Nephron (organoid): ENCODE results near the gene TDRKH.
"Not testable (repeated sequence)": the region's sequence is repeated elsewhere in the genome, so short reads cannot be mapped to it uniquely, and the experiment has no call there.

ENCODE experiments used
- H3K27ac Mint-ChIP-seq, 3 experiments: 2 replicates each; pipeline ENCODE4 v1.8.0; 2020; ENCODE audit warnings: mixed read lengths in 3 of 3, mild to moderate bottlenecking in 2 of 3, moderate library complexity in 1 of 3
- H3K27me3 Mint-ChIP-seq: 2 replicates; pipeline ENCODE4 v1.8.0; 2021; ENCODE audit warnings: low read depth, mild to moderate bottlenecking, moderate library complexity, mixed read lengths
- H3K36me3 Mint-ChIP-seq: 2 replicates; pipeline ENCODE4 v1.8.0; 2020; ENCODE audit warnings: low read depth, mixed read lengths
- H3K4me1 Mint-ChIP-seq: 2 replicates; pipeline ENCODE4 v1.8.0; 2020; ENCODE audit warnings: mixed read lengths
- H3K4me3 Mint-ChIP-seq, 3 experiments: 2 replicates each; pipeline ENCODE4 v1.8.0; 2020; ENCODE audit warnings: mild to moderate bottlenecking in 3 of 3, mixed read lengths in 3 of 3, moderate library complexity in 2 of 3
- H3K9me3 Mint-ChIP-seq: 2 replicates; pipeline ENCODE4 v1.8.0; 2020; ENCODE audit warnings: mixed read lengths
- CTCF ChIP-seq, 3 experiments: fragments of 200-600 bp; sonication (generic); IDR thresholded peaks; one replicate each; pipeline ENCODE4 v1.5.0; 2021; ENCODE audit warnings: antibody characterized with exemption in 3 of 3; ENCODE audit not compliant: unreplicated experiment in 3 of 3

The TDRKH gene

GRCh38 chr1:151782741-151783140, 7.6 kb downstream of the TDRKH start:
- no peak for TF ChIP-seq CTCF (IDR thresholded peaks at IDR 0.05; ENCODE audit: unreplicated experiment in 3 of 3)
- Mint-ChIP-seq H3K4me1 (no peaks in the 10 kb centered on the region), H3K27ac (no peak overlapping the region), H3K9me3 (no peaks in the 10 kb centered on the region), H3K4me3 (no peak overlapping the region), H3K36me3 (peaks cover 16% of the 10 kb centered on the region), H3K27me3 (no peaks in the 10 kb centered on the region)

GRCh38 chr1:151782026-151782425, 8.3 kb downstream of the TDRKH start:
- not testable (repeated sequence) for H3K9me3 Mint-ChIP-seq, H3K27me3 Mint-ChIP-seq, H3K4me3 Mint-ChIP-seq, H3K4me1 Mint-ChIP-seq, H3K27ac Mint-ChIP-seq
- H3K36me3 Mint-ChIP-seq: peaks cover 16% of the 10 kb centered on the region

GRCh38 chr1:151780736-151781135, 9.6 kb downstream of the TDRKH start:
- not testable (repeated sequence) for H3K9me3 Mint-ChIP-seq, H3K27me3 Mint-ChIP-seq, H3K4me3 Mint-ChIP-seq, H3K27ac Mint-ChIP-seq, H3K4me1 Mint-ChIP-seq
- H3K36me3 Mint-ChIP-seq: peaks cover 16% of the 10 kb centered on the region

GRCh38 chr1:151779852-151780251, 10.4 kb downstream of the TDRKH start:
- Mint-ChIP-seq H3K4me1 (no peaks in the 10 kb centered on the region), H3K9me3 (no peaks in the 10 kb centered on the region), H3K36me3 (peaks cover 16% of the 10 kb centered on the region), H3K27me3 (no peaks in the 10 kb centered on the region), H3K27ac (no peak overlapping the region), H3K4me3 (no peak overlapping the region)
- no peak for TF ChIP-seq CTCF (IDR thresholded peaks at IDR 0.05; ENCODE audit: unreplicated experiment in 3 of 3)

- peaks cover 16% of the 10 kb centered on the region for H3K36me3 Mint-ChIP-seq
- H3K27ac Mint-ChIP-seq: no peak overlapping the region
- no peaks in the 10 kb centered on the region for H3K4me1 Mint-ChIP-seq
- H3K27me3 Mint-ChIP-seq: no peaks in the 10 kb centered on the region
- TF ChIP-seq CTCF (IDR thresholded peaks at IDR 0.05; ENCODE audit: unreplicated experiment in 3 of 3): no peak
- H3K9me3 Mint-ChIP-seq: no peaks in the 10 kb centered on the region
- H3K4me3 Mint-ChIP-seq: no peak overlapping the region
Measured at GRCh38 chr1:151777317-151777716, 13.0 kb downstream of the TDRKH start.

- peaks cover 16% of the 10 kb centered on the region for H3K36me3 Mint-ChIP-seq
- no peak overlapping the region for H3K4me3 Mint-ChIP-seq
- no peaks in the 10 kb centered on the region for H3K9me3 Mint-ChIP-seq
- no peaks in the 10 kb centered on the region for H3K4me1 Mint-ChIP-seq
- no peak overlapping the region for H3K27ac Mint-ChIP-seq
- no peaks in the 10 kb centered on the region for H3K27me3 Mint-ChIP-seq
- TF ChIP-seq CTCF (IDR thresholded peaks at IDR 0.05; ENCODE audit: unreplicated experiment in 3 of 3): no peak
Measured at GRCh38 chr1:151776665-151777062, 13.6 kb downstream of the TDRKH start.

GRCh38 chr1:151775894-151776664, 14.2 kb downstream of the TDRKH start:
- Mint-ChIP-seq H3K4me3 (no peak overlapping the region), H3K27ac (no peak overlapping the region), H3K36me3 (peaks cover 12% of the 10 kb centered on the region), H3K9me3 (no peaks in the 10 kb centered on the region), H3K27me3 (no peaks in the 10 kb centered on the region), H3K4me1 (no peaks in the 10 kb centered on the region)
- no peak for TF ChIP-seq CTCF (IDR thresholded peaks at IDR 0.05; ENCODE audit: unreplicated experiment in 3 of 3)
